ENCODE results near the gene PCDH15.

PCDH15 gene

DNA sequence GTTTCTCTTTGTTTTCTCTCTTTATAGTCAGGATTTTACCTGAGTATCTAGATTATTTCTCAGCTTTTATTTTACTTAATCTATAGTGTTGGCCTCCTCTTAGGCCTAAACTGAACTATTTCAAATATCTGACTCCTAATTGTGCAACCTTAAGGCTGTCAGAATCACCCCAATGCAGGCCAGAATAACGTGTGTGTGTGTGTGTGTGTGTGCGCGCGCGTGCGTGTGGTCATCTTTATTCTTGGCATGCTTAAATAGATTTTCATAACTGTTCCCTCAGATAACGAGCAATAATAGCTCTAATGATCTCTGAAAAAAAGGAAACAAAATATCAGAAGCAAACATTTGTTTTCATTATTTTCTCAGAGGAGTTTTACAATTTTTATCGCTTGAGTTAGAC lies 92.4 kb downstream of the PCDH15 start:
- Histone ChIP-seq H3K27ac (ENCODE audit: low read depth, low read length) (no peak overlapping the region), H3K4me3 (ENCODE audit: low read depth in 1 of 2, low read length in 2 of 2) (no peak overlapping the region), H3K27me3 (ENCODE audit: control insufficient read depth in 1 of 2, insufficient read depth in 2 of 2, low read length in 2 of 2) (no peaks in the 10 kb centered on the region), H3K36me3 (ENCODE audit: control insufficient read depth in 1 of 2, insufficient read depth in 2 of 2, low read length in 2 of 2) (no peaks in the 10 kb centered on the region), H3K9me3 (ENCODE audit: control insufficient read depth in 1 of 2, low read length in 2 of 2) (no peaks in the 10 kb centered on the region), H3K9ac (ENCODE audit: low read depth in 1 of 2, low read length in 2 of 2) (no peak overlapping the region), H3K4me1 (ENCODE audit: control insufficient read depth in 1 of 2, insufficient read depth in 2 of 2, low read length in 2 of 2) (no peaks in the 10 kb centered on the region)

DNA sequence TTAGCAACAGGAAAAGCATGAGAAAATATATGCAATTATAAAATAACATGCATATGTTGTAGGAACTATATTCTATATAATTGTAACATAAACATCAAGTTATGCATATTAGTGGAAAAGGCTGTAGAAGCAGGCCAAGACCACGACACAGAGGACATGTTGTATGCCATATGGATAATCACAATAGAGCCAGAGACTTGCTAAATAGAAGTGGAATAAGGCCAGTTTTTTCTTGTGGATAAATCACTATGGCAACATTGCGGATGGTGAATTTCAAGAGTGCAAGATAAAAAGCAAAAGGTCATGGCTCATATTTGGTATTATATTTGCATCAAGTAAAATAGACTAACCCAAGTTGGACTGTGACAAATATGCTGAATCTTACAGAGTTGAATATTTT lies 93.0 kb downstream of the PCDH15 start:
- H3K4me1 ChIP-seq (ENCODE audit: control insufficient read depth in 1 of 2, insufficient read depth in 2 of 2, low read length in 2 of 2) = no peaks in the 10 kb centered on the region
- no peaks in the 10 kb centered on the region for H3K27me3 ChIP-seq (ENCODE audit: control insufficient read depth in 1 of 2, insufficient read depth in 2 of 2, low read length in 2 of 2)
- no peaks in the 10 kb centered on the region for H3K36me3 ChIP-seq (ENCODE audit: control insufficient read depth in 1 of 2, insufficient read depth in 2 of 2, low read length in 2 of 2)
- no peak overlapping the region for H3K9ac ChIP-seq (ENCODE audit: low read depth in 1 of 2, low read length in 2 of 2)
- no peaks in the 10 kb centered on the region for H3K9me3 ChIP-seq (ENCODE audit: control insufficient read depth in 1 of 2, low read length in 2 of 2)
- H3K4me3 ChIP-seq (ENCODE audit: low read depth in 1 of 2, low read length in 2 of 2) = no peak overlapping the region
- no peak overlapping the region for H3K27ac ChIP-seq (ENCODE audit: low read depth, low read length)

DNA sequence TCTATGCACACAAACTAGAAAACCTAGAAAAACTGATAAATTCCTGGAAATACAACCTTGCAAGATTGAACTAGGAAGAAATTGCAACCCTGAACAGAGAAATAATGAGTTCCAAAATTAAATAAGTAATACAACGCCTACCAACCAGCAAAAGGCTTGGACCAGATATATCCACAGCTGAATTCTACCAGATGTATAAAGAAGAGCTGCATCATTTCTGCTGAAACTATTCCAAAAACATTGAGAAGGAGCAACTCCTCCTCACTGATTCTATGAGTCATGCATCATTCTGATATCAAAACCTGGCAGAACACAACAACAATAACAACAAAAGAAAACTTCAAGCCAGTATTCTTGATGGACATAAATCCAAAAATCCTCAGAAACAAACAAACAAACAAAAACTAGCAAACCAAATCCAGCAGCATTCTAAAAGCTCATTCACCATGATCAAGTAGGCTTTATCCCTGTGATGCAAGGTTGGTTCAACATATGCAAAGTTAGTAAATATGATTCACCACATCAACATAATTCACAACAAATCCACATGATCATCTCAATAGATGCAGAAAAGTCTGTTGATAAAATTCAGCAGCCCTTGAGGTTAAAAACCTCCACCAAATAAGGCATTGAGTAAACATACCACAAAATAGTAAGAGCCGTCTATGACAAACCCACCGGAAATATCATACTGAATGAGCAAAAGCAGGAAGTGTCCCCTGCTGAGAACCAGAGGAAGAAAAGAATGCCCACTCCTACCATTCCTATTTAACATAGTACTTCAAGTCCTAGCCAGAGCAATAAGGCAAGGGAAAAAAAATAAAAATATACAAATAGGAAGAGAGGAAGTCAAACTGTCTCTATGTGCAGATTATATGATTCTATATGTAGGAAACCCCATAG lies 98.2 kb downstream of the PCDH15 start:
- Histone ChIP-seq H3K9me3 (ENCODE audit: control insufficient read depth in 1 of 2, low read length in 2 of 2) (peaks cover 0 to 7% of the 10 kb centered on the region in 2 donors), H3K4me3 (ENCODE audit: low read depth in 1 of 2, low read length in 2 of 2) (no peak overlapping the region), H3K27ac (ENCODE audit: low read depth, low read length) (no peak overlapping the region), H3K4me1 (ENCODE audit: control insufficient read depth in 1 of 2, insufficient read depth in 2 of 2, low read length in 2 of 2) (no peaks in the 10 kb centered on the region), H3K27me3 (ENCODE audit: control insufficient read depth in 1 of 2, insufficient read depth in 2 of 2, low read length in 2 of 2) (no peaks in the 10 kb centered on the region), H3K36me3 (ENCODE audit: control insufficient read depth in 1 of 2, insufficient read depth in 2 of 2, low read length in 2 of 2) (no peaks in the 10 kb centered on the region), H3K9ac (ENCODE audit: low read depth in 1 of 2, low read length in 2 of 2) (no peak overlapping the region)

GRCh38 chr10:54691331-54691730 lies 109.7 kb downstream of the PCDH15 start:
- no peaks in the 10 kb centered on the region for H3K36me3 ChIP-seq (ENCODE audit: control insufficient read depth in 1 of 2, insufficient read depth in 2 of 2, low read length in 2 of 2)
- no peak overlapping the region for H3K9ac ChIP-seq (ENCODE audit: low read depth in 1 of 2, low read length in 2 of 2)
- H3K9me3 ChIP-seq (ENCODE audit: control insufficient read depth in 1 of 2, low read length in 2 of 2) = peaks cover 0 to 12% of the 10 kb centered on the region in 2 donors
- H3K27ac ChIP-seq (ENCODE audit: low read depth, low read length) = no peak overlapping the region
- H3K27me3 ChIP-seq (ENCODE audit: control insufficient read depth in 1 of 2, insufficient read depth in 2 of 2, low read length in 2 of 2) = no peaks in the 10 kb centered on the region
- H3K4me1 ChIP-seq (ENCODE audit: control insufficient read depth in 1 of 2, insufficient read depth in 2 of 2, low read length in 2 of 2) = no peaks in the 10 kb centered on the region
- H3K4me3 ChIP-seq (ENCODE audit: low read depth in 1 of 2, low read length in 2 of 2) = no peak overlapping the region

DNA sequence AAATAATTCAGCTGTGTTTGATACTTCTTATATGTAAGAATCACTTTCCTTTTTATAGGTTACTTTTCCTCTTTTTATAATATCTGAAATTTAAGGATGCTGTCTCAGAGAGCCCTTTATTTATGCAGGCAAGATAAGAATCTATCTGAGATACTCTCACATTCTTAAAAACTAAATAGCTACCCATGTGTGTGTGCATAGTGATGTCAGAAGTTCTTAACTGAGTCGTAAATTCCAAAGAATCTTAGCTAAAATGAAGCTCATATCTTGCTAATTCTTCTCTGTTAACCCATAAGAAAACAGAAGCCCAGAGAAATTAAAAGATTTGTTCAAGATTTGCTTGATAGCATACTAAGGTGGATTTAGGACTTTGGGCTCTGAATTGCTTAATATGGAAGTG lies 118.5 kb downstream of the PCDH15 start:
- no peak overlapping the region for H3K9ac ChIP-seq (ENCODE audit: low read depth in 1 of 2, low read length in 2 of 2)
- H3K4me3 ChIP-seq (ENCODE audit: low read depth in 1 of 2, low read length in 2 of 2) = no peak overlapping the region
- no peaks in the 10 kb centered on the region for H3K36me3 ChIP-seq (ENCODE audit: control insufficient read depth in 1 of 2, insufficient read depth in 2 of 2, low read length in 2 of 2)
- no peaks in the 10 kb centered on the region for H3K4me1 ChIP-seq (ENCODE audit: control insufficient read depth in 1 of 2, insufficient read depth in 2 of 2, low read length in 2 of 2)
- no peaks in the 10 kb centered on the region for H3K27me3 ChIP-seq (ENCODE audit: control insufficient read depth in 1 of 2, insufficient read depth in 2 of 2, low read length in 2 of 2)
- peaks cover 0 to 6% of the 10 kb centered on the region in 2 donors for H3K9me3 ChIP-seq (ENCODE audit: control insufficient read depth in 1 of 2, low read length in 2 of 2)
- H3K27ac ChIP-seq (ENCODE audit: low read depth, low read length) = no peak overlapping the region

DNA sequence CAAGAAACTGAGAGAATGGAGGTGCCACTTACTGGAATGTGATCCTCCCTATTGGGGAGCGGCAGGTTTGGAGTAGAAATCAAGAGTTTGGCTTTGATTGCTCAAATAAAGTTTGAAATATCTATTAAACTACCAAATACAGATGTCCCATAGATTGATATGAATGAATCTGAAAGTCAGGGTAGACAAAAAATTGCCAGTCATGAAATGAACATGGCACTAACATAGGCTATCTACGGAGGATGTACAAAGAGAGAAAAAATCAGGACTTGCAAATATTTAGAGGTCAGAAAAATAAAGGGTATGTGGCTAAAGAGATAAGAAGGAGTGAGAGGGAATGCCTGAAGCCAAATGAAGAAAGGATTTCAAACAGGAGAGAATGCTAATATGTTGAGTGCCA lies 119.9 kb downstream of the PCDH15 start:
- Histone ChIP-seq H3K27me3 (ENCODE audit: control insufficient read depth in 1 of 2, insufficient read depth in 2 of 2, low read length in 2 of 2) (no peaks in the 10 kb centered on the region), H3K27ac (ENCODE audit: low read depth, low read length) (no peak overlapping the region), H3K9me3 (ENCODE audit: control insufficient read depth in 1 of 2, low read length in 2 of 2) (peaks cover 0 to 6% of the 10 kb centered on the region in 2 donors), H3K36me3 (ENCODE audit: control insufficient read depth in 1 of 2, insufficient read depth in 2 of 2, low read length in 2 of 2) (no peaks in the 10 kb centered on the region), H3K4me1 (ENCODE audit: control insufficient read depth in 1 of 2, insufficient read depth in 2 of 2, low read length in 2 of 2) (no peaks in the 10 kb centered on the region), H3K9ac (ENCODE audit: low read depth in 1 of 2, low read length in 2 of 2) (no peak overlapping the region), H3K4me3 (ENCODE audit: low read depth in 1 of 2, low read length in 2 of 2) (no peak overlapping the region)

GRCh38 chr10:54667136-54667535 lies 133.9 kb downstream of the PCDH15 start:
- no peaks in the 10 kb centered on the region for H3K9me3 ChIP-seq (ENCODE audit: control insufficient read depth in 1 of 2, low read length in 2 of 2)
- no peak overlapping the region for H3K4me3 ChIP-seq (ENCODE audit: low read depth in 1 of 2, low read length in 2 of 2)

GRCh38 chr10:54666192-54666591 lies 134.8 kb downstream of the PCDH15 start:
- H3K4me3 ChIP-seq (ENCODE audit: low read depth in 1 of 2, low read length in 2 of 2) = no peak overlapping the region
- no peaks in the 10 kb centered on the region for H3K9me3 ChIP-seq (ENCODE audit: control insufficient read depth in 1 of 2, low read length in 2 of 2)
- no peaks in the 10 kb centered on the region for H3K4me1 ChIP-seq (ENCODE audit: control insufficient read depth in 1 of 2, insufficient read depth in 2 of 2, low read length in 2 of 2)
- H3K27ac ChIP-seq (ENCODE audit: low read depth, low read length) = no peak overlapping the region
- H3K27me3 ChIP-seq (ENCODE audit: control insufficient read depth in 1 of 2, insufficient read depth in 2 of 2, low read length in 2 of 2) = no peaks in the 10 kb centered on the region
- no peaks in the 10 kb centered on the region for H3K36me3 ChIP-seq (ENCODE audit: control insufficient read depth in 1 of 2, insufficient read depth in 2 of 2, low read length in 2 of 2)
- no peak overlapping the region for H3K9ac ChIP-seq (ENCODE audit: low read depth in 1 of 2, low read length in 2 of 2)

More at GRCh38 chr10:54667136-54667535, 133.9 kb downstream of the PCDH15 start:
- Histone ChIP-seq H3K27me3 (ENCODE audit: control insufficient read depth in 1 of 2, insufficient read depth in 2 of 2, low read length in 2 of 2) (no peaks in the 10 kb centered on the region), H3K4me1 (ENCODE audit: control insufficient read depth in 1 of 2, insufficient read depth in 2 of 2, low read length in 2 of 2) (no peaks in the 10 kb centered on the region), H3K27ac (ENCODE audit: low read depth, low read length) (no peak overlapping the region), H3K36me3 (ENCODE audit: control insufficient read depth in 1 of 2, insufficient read depth in 2 of 2, low read length in 2 of 2) (no peaks in the 10 kb centered on the region), H3K9ac (ENCODE audit: low read depth in 1 of 2, low read length in 2 of 2) (no peak overlapping the region)

DNA sequence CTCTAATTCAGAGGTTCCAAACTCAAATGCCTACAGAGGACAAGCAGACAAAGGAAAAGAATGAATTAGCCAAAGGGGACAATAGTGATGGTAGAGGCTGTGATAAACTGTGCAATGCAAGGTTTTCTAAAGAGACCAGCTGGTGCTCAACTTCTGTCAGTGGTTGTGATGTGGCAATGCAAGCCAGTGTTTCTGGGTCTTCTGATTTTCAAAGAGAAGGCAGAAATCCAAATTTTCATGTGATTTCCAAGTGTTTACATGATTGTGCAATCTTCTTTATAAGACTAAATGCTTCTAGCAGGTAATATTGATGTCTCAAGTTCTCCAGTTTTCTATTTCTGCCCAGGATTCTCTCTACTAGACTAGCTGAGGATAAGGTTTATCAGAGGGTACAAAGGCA lies 135.9 kb downstream of the PCDH15 start:
- Histone ChIP-seq H3K27me3 (ENCODE audit: control insufficient read depth in 1 of 2, insufficient read depth in 2 of 2, low read length in 2 of 2) (no peaks in the 10 kb centered on the region), H3K4me3 (ENCODE audit: low read depth in 1 of 2, low read length in 2 of 2) (no peak overlapping the region), H3K36me3 (ENCODE audit: control insufficient read depth in 1 of 2, insufficient read depth in 2 of 2, low read length in 2 of 2) (no peaks in the 10 kb centered on the region), H3K9me3 (ENCODE audit: control insufficient read depth in 1 of 2, low read length in 2 of 2) (no peaks in the 10 kb centered on the region), H3K9ac (ENCODE audit: low read depth in 1 of 2, low read length in 2 of 2) (no peak overlapping the region), H3K4me1 (ENCODE audit: control insufficient read depth in 1 of 2, insufficient read depth in 2 of 2, low read length in 2 of 2) (no peaks in the 10 kb centered on the region), H3K27ac (ENCODE audit: low read depth, low read length) (no peak overlapping the region)

DNA sequence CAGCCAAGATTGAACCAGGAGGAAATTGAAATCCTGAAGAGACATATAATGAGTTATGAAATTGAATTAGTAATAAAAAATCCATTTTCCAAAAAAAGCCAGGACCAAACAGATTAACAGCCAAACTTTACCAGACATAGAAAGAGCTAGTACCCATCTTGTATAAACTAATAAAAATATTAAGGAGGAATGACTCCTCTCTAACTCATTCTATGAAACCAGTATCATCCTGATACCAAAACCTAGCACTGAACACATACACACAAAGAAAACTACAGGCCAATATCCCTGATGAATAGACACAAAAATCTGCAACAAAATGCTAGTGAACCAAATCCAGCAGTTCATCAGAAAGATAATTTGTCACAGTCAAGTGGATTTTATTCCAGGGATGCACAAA lies 140.6 kb downstream of the PCDH15 start:
- Histone ChIP-seq H3K36me3 (ENCODE audit: control insufficient read depth in 1 of 2, insufficient read depth in 2 of 2, low read length in 2 of 2) (no peaks in the 10 kb centered on the region), H3K27me3 (ENCODE audit: control insufficient read depth in 1 of 2, insufficient read depth in 2 of 2, low read length in 2 of 2) (no peaks in the 10 kb centered on the region), H3K4me1 (ENCODE audit: control insufficient read depth in 1 of 2, insufficient read depth in 2 of 2, low read length in 2 of 2) (no peaks in the 10 kb centered on the region), H3K4me3 (ENCODE audit: low read depth in 1 of 2, low read length in 2 of 2) (no peak overlapping the region), H3K27ac (ENCODE audit: low read depth, low read length) (no peak overlapping the region), H3K9ac (ENCODE audit: low read depth in 1 of 2, low read length in 2 of 2) (no peak overlapping the region), H3K9me3 (ENCODE audit: control insufficient read depth in 1 of 2, low read length in 2 of 2) (peaks cover 0 to 19% of the 10 kb centered on the region in 2 donors)

All from duodenal mucosa (tissue), 2 donors.